Measurements from ENCODE around the gene ELAC1. TPM values are rescaled to one million over a fixed set of nuclear protein-coding genes. Genes with fewer than 3 reads are reported as not detected.
"Not testable (repeated sequence)": the region's sequence is repeated elsewhere in the genome, so short reads cannot be mapped to it uniquely, and the experiment has no call there.

Gene ELAC1
- total RNA-seq, 1 donor from 2014 or later = 7.6 TPM

GRCh38 chr18:50961974-50962373 lies 5.9 kb upstream of the ELAC1 start:
- Histone ChIP-seq H3K9ac (ENCODE audit: low read length) (no peak overlapping the region), H3K9me3 (ENCODE audit: insufficient read depth, low read depth, low read length) (peaks cover 8% of the 10 kb centered on the region), H4K20me1 (ENCODE audit: insufficient read depth, low read length) (no peaks in the 10 kb centered on the region), H3K27me3 (ENCODE audit: insufficient read depth, low read length) (no peaks in the 10 kb centered on the region), H3K27ac (ENCODE audit: low read depth, low read length) (no peak overlapping the region), H2AFZ (ENCODE audit: low read depth, low read length) (no peak overlapping the region), H3K36me3 (ENCODE audit: insufficient read depth, low read length) (no peaks in the 10 kb centered on the region), H3K79me2 (ENCODE audit: insufficient read depth, low read length) (no peaks in the 10 kb centered on the region), H3K4me3 (ENCODE audit: insufficient read depth, low read depth, low read length) (no peak overlapping the region), H3K4me2 (ENCODE audit: low read length) (no peak overlapping the region), H3K4me1 (ENCODE audit: insufficient read depth, low read length) (no peaks in the 10 kb centered on the region)
- FAIRE-seq (no peak), DNase-seq (ENCODE audit: low read depth) (no peak)
- H3K9me3 Mint-ChIP-seq (ENCODE audit: unreplicated experiment) = peaks cover 13% of the 10 kb centered on the region
- no peaks in the 10 kb centered on the region for H3K4me1 Mint-ChIP-seq (ENCODE audit: low read depth, unreplicated experiment)
- TF ChIP-seq CTCF (IDR thresholded peaks at IDR 0.05; ENCODE audit: insufficient read depth, low read depth, low read length) (no peak), EZH2 (IDR thresholded peaks at IDR 0.05; ENCODE audit: insufficient read depth, low read length) (no peak)
- H3K27ac Mint-ChIP-seq (ENCODE audit: unreplicated experiment) = no peak overlapping the region
- H3K4me3 Mint-ChIP-seq (ENCODE audit: unreplicated experiment) = no peak overlapping the region
- no peaks in the 10 kb centered on the region for H3K27me3 Mint-ChIP-seq (ENCODE audit: low read depth, unreplicated experiment)
- H3K36me3 Mint-ChIP-seq (ENCODE audit: low read depth, unreplicated experiment) = peaks cover 5% of the 10 kb centered on the region

- H3K4me2 ChIP-seq (ENCODE audit: low read length) = peak overlapping the region; percentile 84
- Mint-ChIP-seq H3K27me3 (ENCODE audit: low read depth, unreplicated experiment) (no peaks in the 10 kb centered on the region), H3K4me3 (ENCODE audit: unreplicated experiment) (peak overlapping the region; percentile 86), H3K27ac (ENCODE audit: unreplicated experiment) (no peak overlapping the region), H3K9me3 (ENCODE audit: unreplicated experiment) (peaks cover 2% of the 10 kb centered on the region), H3K4me1 (ENCODE audit: low read depth, unreplicated experiment) (peaks cover 4% of the 10 kb centered on the region), H3K36me3 (ENCODE audit: low read depth, unreplicated experiment) (no peaks in the 10 kb centered on the region)
- no peak for TF ChIP-seq CTCF (IDR thresholded peaks at IDR 0.05; ENCODE audit: insufficient read depth, low read depth, low read length)
- no peak for TF ChIP-seq EZH2 (IDR thresholded peaks at IDR 0.05; ENCODE audit: insufficient read depth, low read length)
- H3K36me3 ChIP-seq (ENCODE audit: insufficient read depth, low read length) = no peaks in the 10 kb centered on the region
- no peak for FAIRE-seq
- no peak overlapping the region for H2AFZ ChIP-seq (ENCODE audit: low read depth, low read length)
- H3K27me3 ChIP-seq (ENCODE audit: insufficient read depth, low read length) = no peaks in the 10 kb centered on the region
- peak overlapping the region; percentile 89 for H3K9ac ChIP-seq (ENCODE audit: low read length)
- no peak overlapping the region for H3K27ac ChIP-seq (ENCODE audit: low read depth, low read length)
- DNase-seq (ENCODE audit: low read depth) = no peak
- H3K4me1 ChIP-seq (ENCODE audit: insufficient read depth, low read length) = no peaks in the 10 kb centered on the region
- H3K9me3 ChIP-seq (ENCODE audit: insufficient read depth, low read depth, low read length) = no peaks in the 10 kb centered on the region
- no peaks in the 10 kb centered on the region for H4K20me1 ChIP-seq (ENCODE audit: insufficient read depth, low read length)
- H3K79me2 ChIP-seq (ENCODE audit: insufficient read depth, low read length) = peaks cover 20% of the 10 kb centered on the region
- peak overlapping the region; percentile 69 for H3K4me3 ChIP-seq (ENCODE audit: insufficient read depth, low read depth, low read length)
Observed at GRCh38 chr18:50969448-50969847, 1.6 kb downstream of the ELAC1 start.

GRCh38 chr18:50970006-50970405 lies 2.2 kb downstream of the ELAC1 start:
- no peaks in the 10 kb centered on the region for H3K4me1 ChIP-seq (ENCODE audit: insufficient read depth, low read length)
- no peak overlapping the region for H3K9ac ChIP-seq (ENCODE audit: low read length)
- Mint-ChIP-seq H3K36me3 (ENCODE audit: low read depth, unreplicated experiment) (peaks cover 4% of the 10 kb centered on the region), H3K4me3 (ENCODE audit: unreplicated experiment) (no peak overlapping the region), H3K9me3 (ENCODE audit: unreplicated experiment) (peaks cover 2% of the 10 kb centered on the region), H3K27me3 (ENCODE audit: low read depth, unreplicated experiment) (no peaks in the 10 kb centered on the region), H3K27ac (ENCODE audit: unreplicated experiment) (no peak overlapping the region), H3K4me1 (ENCODE audit: low read depth, unreplicated experiment) (peaks cover 4% of the 10 kb centered on the region)
- no peaks in the 10 kb centered on the region for H3K9me3 ChIP-seq (ENCODE audit: insufficient read depth, low read depth, low read length)
- no peaks in the 10 kb centered on the region for H4K20me1 ChIP-seq (ENCODE audit: insufficient read depth, low read length)
- DNase-seq (ENCODE audit: low read depth) = no peak
- no peak overlapping the region for H2AFZ ChIP-seq (ENCODE audit: low read depth, low read length)
- no peak overlapping the region for H3K4me3 ChIP-seq (ENCODE audit: insufficient read depth, low read depth, low read length)
- FAIRE-seq = no peak
- no peak overlapping the region for H3K4me2 ChIP-seq (ENCODE audit: low read length)
- H3K27ac ChIP-seq (ENCODE audit: low read depth, low read length) = no peak overlapping the region
- TF ChIP-seq EZH2 (IDR thresholded peaks at IDR 0.05; ENCODE audit: insufficient read depth, low read length) (no peak), CTCF (IDR thresholded peaks at IDR 0.05; ENCODE audit: insufficient read depth, low read depth, low read length) (no peak)
- no peaks in the 10 kb centered on the region for H3K36me3 ChIP-seq (ENCODE audit: insufficient read depth, low read length)
- H3K79me2 ChIP-seq (ENCODE audit: insufficient read depth, low read length) = peaks cover 20% of the 10 kb centered on the region
- no peaks in the 10 kb centered on the region for H3K27me3 ChIP-seq (ENCODE audit: insufficient read depth, low read length)

- H3K4me3 ChIP-seq (ENCODE audit: insufficient read depth, low read depth, low read length); H3K9me3 ChIP-seq (ENCODE audit: insufficient read depth, low read depth, low read length); H3K27ac ChIP-seq (ENCODE audit: low read depth, low read length); H3K4me2 ChIP-seq (ENCODE audit: low read length); H3K9me3 Mint-ChIP-seq (ENCODE audit: unreplicated experiment); H3K27me3 ChIP-seq (ENCODE audit: insufficient read depth, low read length); H3K27ac Mint-ChIP-seq (ENCODE audit: unreplicated experiment); DNase-seq (ENCODE audit: low read depth); H2AFZ ChIP-seq (ENCODE audit: low read depth, low read length); H3K27me3 Mint-ChIP-seq (ENCODE audit: low read depth, unreplicated experiment); H3K4me3 Mint-ChIP-seq (ENCODE audit: unreplicated experiment); H3K36me3 ChIP-seq (ENCODE audit: insufficient read depth, low read length); H4K20me1 ChIP-seq (ENCODE audit: insufficient read depth, low read length); H3K4me1 ChIP-seq (ENCODE audit: insufficient read depth, low read length); FAIRE-seq; H3K9ac ChIP-seq (ENCODE audit: low read length); H3K4me1 Mint-ChIP-seq (ENCODE audit: low read depth, unreplicated experiment): not testable (repeated sequence)
- H3K36me3 Mint-ChIP-seq (ENCODE audit: low read depth, unreplicated experiment) = peaks cover 24% of the 10 kb centered on the region
- peaks cover 20% of the 10 kb centered on the region for H3K79me2 ChIP-seq (ENCODE audit: insufficient read depth, low read length)
Observed at GRCh38 chr18:50972404-50972803, 4.6 kb downstream of the ELAC1 start.

All from astrocyte (in vitro differentiated cells and primary cell).